Gastrocnemius medialis (tissue), 4 donors: Measurements from ENCODE around the gene PPP2R2C. TPM values are rescaled to one million over a fixed set of nuclear protein-coding genes. Genes with fewer than 3 reads are reported as not detected.

Source experiments
- ATAC-seq, 2 donors: fragments of 150-250 bp; one replicate each; pipeline ENCODE4 v1.9.1; 2016
- DNase-seq, 2 donors: peaks; one replicate each; pipeline ENCODE4 v3.0.0-alpha.2; 2019
- H3K27ac ChIP-seq, 4 donors: fragments of 200-600 bp; sonication (generic); 1 replicate in 1 of 4; 2 replicates in 3 of 4; pipeline ENCODE4 v1.5.1; 2016 to 2018; ENCODE audit warnings: mild to moderate bottlenecking in 2 of 4, moderate library complexity in 1 of 4
- H3K27me3 ChIP-seq, 3 donors: fragments of 200-600 bp; sonication (generic) in 2 of 3; 1 replicate in 1 of 3; 2 replicates in 2 of 3; pipeline versions ENCODE4 v1.5.1 to v1.6.0; 2016 to 2019; ENCODE audit warnings: mild to moderate bottlenecking in 1 of 3, moderate library complexity in 1 of 3
- H3K36me3 ChIP-seq, 2 donors: fragments of 200-600 bp; sonication (generic) in 1 of 2; one replicate each; pipeline ENCODE4 v1.5.1; 2017 to 2018
- H3K4me1 ChIP-seq, 2 donors: fragments of 200-600 bp; sonication (generic) in 1 of 2; one replicate each; pipeline ENCODE4 v1.5.1; 2016 to 2017; ENCODE audit warnings: mild to moderate bottlenecking in 2 of 2
- H3K4me3 ChIP-seq, 4 donors: fragments of 200-600 bp; sonication (generic) in 3 of 4; 1 replicate in 1 of 4; 2 replicates in 3 of 4; pipeline ENCODE4 v1.5.1; 2016 to 2019; ENCODE audit warnings: mild to moderate bottlenecking in 2 of 4
- H3K9me3 ChIP-seq, 3 donors: fragments of 200-600 bp; sonication (generic) in 2 of 3; 1 replicate in 1 of 3; 2 replicates in 2 of 3; pipeline ENCODE4 v1.5.1; 2016 to 2019
- POLR2A ChIP-seq, 2 donors: fragments of 450-650 bp; IDR thresholded peaks; one replicate each; pipeline ENCODE4 v1.6.1; 2017; ENCODE audit warnings: antibody characterized with exemption in 2 of 2, mild to moderate bottlenecking in 2 of 2, moderate library complexity in 2 of 2
- in situ Hi-C, 4 donors: fragments of 200-750 bp; cut with MboI; loops; one replicate each; pipeline versions ENCODE4 v1.15.0 to v1.8.0; 2017; ENCODE audit warnings: low sequenced_read_pairs in 4 of 4
- intact Hi-C: fragments of 100-400 bp; cut with DNase I; formaldehyde crosslinking; loops from one replicate; pipeline ENCODE4 v1.15.1; 2023; ENCODE audit warnings: low total_unique reads
- total RNA-seq, 4 donors: library from RNA; depleted of rRNA; stranded (reverse); fragments of >200 nt; gene quantifications; one replicate each; pipeline versions ENCODE4 v1.1.0 to v1.2.3, GENCODE V29; 2016
- TF ChIP-seq, protein P1 (sequence below), 5 experiments: fragments of 450-650 bp in 3 of 5; fragments of 200-600 bp in 2 of 5; sonication (generic) in 2 of 5; IDR thresholded peaks in 4 of 5; conservative IDR thresholded peaks in 1 of 5; 1 replicate in 4 of 5; 2 replicates in 1 of 5; pipeline ENCODE4 v1.5.1; 2016 to 2019; ENCODE audit warnings: antibody characterized with exemption in 5 of 5, mild to moderate bottlenecking in 3 of 5, moderate library complexity in 3 of 5

The PPP2R2C gene
- total RNA-seq, 4 donors from 2014 or later: 0.44 to 2.7 (median 0.62) TPM

DNA sequence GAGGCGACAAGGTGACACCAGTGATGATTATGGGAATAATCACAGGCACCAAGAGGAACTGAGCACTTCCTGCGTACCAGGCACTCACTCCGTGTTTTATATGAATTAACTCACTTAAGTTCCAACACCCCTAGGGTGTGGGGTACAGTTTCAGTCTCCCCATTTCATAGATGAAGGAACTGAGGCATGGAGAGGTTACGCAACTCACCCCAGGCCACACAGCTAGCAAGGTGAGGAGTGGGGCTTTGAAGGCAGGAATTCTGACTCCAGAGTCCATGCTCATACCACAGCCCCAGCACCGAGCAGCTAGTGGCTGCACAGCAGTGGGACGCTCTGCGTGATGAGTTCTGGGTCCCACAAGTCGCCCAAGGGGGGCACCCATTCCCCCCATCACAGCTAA is 29.9 kb downstream of the PPP2R2C start:
- in situ Hi-C loops (no loop called here), intact Hi-C loops (no loop called here)
- Histone ChIP-seq H3K4me3 (no peak overlapping the region), H3K9me3 (no peaks in the 10 kb centered on the region), H3K27ac (no peak overlapping the region), H3K27me3 (peaks cover 0 to 14% (median 5%) of the 10 kb centered on the region in 3 donors), H3K4me1 (no peaks in the 10 kb centered on the region), H3K36me3 (no peaks in the 10 kb centered on the region)
- ATAC-seq: no peak
- no peak for TF ChIP-seq POLR2A (IDR thresholded peaks at IDR 0.05)
- TF ChIP-seq, protein P1, sequence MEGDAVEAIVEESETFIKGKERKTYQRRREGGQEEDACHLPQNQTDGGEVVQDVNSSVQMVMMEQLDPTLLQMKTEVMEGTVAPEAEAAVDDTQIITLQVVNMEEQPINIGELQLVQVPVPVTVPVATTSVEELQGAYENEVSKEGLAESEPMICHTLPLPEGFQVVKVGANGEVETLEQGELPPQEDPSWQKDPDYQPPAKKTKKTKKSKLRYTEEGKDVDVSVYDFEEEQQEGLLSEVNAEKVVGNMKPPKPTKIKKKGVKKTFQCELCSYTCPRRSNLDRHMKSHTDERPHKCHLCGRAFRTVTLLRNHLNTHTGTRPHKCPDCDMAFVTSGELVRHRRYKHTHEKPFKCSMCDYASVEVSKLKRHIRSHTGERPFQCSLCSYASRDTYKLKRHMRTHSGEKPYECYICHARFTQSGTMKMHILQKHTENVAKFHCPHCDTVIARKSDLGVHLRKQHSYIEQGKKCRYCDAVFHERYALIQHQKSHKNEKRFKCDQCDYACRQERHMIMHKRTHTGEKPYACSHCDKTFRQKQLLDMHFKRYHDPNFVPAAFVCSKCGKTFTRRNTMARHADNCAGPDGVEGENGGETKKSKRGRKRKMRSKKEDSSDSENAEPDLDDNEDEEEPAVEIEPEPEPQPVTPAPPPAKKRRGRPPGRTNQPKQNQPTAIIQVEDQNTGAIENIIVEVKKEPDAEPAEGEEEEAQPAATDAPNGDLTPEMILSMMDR (IDR thresholded peaks at IDR 0.05 in 4 of 5, conservative IDR thresholded peaks at IDR 0.05 in 1 of 5): no peak
- DNase-seq: no peak

DNA sequence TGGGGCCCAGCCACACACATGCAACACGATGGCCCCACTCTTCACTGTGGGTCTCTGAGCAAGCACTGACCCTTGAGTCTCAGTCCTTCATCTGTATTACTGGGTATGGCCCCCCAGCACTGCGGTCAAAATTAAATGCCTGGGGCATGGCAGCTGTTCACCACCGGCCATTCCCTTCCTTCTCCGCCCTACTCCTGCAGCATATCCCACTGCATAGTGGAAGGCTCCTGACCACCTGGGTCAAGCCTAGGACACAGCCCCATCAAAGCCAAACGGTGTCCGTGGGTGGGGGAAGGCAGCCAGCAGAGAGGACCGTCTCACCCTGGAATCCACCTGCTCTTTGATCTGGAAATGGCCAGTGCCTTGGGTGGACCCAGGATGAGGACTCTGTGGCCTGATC is 30.7 kb downstream of the PPP2R2C start:
- TF ChIP-seq, protein P1 (IDR thresholded peaks at IDR 0.05 in 4 of 5, conservative IDR thresholded peaks at IDR 0.05 in 1 of 5): no peak
- no peak for TF ChIP-seq POLR2A (IDR thresholded peaks at IDR 0.05)
- Histone ChIP-seq H3K4me3 (no peak overlapping the region), H3K9me3 (no peaks in the 10 kb centered on the region), H3K27ac (no peak overlapping the region), H3K27me3 (peaks cover 0 to 14% (median 5%) of the 10 kb centered on the region in 3 donors), H3K36me3 (no peaks in the 10 kb centered on the region), H3K4me1 (no peaks in the 10 kb centered on the region)
- intact Hi-C loops: no loop called here
- DNase-seq: no peak
- no peak for ATAC-seq
- in situ Hi-C loops: no loop called here

DNA sequence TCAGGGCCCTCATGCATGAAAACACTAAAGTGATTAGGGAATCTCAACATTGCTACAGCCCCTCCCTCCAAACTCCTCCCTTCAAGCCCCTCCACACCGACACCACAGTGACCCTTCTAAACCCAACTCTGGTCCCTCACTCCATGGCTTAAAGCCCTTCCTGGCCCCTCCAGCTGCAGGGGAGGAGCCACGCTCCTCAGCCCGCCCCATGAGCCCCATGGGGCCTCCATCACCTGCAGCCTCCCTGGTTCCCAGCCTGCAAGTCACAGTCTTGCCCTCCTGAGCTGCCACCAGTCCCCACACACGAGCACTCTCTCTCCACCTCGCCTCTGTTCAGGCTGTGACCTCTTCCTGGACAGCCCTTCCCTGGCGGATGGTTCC is 31.2 kb downstream of the PPP2R2C start:
- ATAC-seq (no peak), DNase-seq (no peak)
- H3K9me3 ChIP-seq: no peaks in the 10 kb centered on the region
- H3K36me3 ChIP-seq: no peaks in the 10 kb centered on the region
- no peaks in the 10 kb centered on the region for H3K4me1 ChIP-seq
- peaks cover 0 to 14% (median 5%) of the 10 kb centered on the region in 3 donors for H3K27me3 ChIP-seq
- H3K27ac ChIP-seq: no peak overlapping the region
- H3K4me3 ChIP-seq: no peak overlapping the region
- TF ChIP-seq, protein P1 (IDR thresholded peaks at IDR 0.05 in 4 of 5, conservative IDR thresholded peaks at IDR 0.05 in 1 of 5): no peak
- TF ChIP-seq POLR2A (IDR thresholded peaks at IDR 0.05): no peak
- in situ Hi-C loops (no loop called here), intact Hi-C loops (no loop called here)

DNA sequence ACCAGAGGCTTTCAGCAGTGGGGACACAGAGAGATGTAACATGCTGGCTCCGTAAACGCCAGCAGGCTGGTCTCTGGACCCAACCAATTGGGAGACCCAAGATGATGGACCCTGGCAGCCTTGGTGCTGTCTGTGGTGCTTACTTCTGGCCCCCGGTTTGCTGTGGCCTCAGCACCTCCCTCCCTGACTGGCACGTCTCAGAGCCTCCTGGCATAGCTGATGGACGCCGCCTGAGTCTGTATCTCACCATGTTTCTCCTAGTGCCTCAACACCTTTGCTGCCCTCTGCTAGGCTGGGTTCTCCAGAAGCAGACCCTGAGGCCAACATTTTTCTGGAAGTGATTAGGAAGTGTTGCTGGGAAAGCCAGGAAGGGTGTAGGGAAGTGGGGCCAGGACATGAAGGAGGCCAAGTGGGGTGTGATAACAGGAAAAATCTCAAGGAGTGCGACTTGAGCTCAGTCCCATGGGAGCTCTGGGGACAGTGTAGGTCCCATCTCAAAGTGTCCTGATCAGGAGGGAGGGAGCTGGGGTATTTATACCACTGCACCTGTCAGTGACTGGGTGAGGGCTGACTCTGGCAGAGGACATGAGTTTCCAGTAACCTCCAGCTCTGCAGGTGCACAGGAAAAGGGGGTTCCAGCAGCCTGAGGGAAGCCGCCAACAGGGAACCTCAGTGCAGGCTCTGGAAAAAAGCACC is 31.8 kb downstream of the PPP2R2C start:
- Histone ChIP-seq H3K9me3 (peaks cover 0 to 5% (median 0%) of the 10 kb centered on the region in 3 donors), H3K36me3 (no peaks in the 10 kb centered on the region), H3K4me1 (no peaks in the 10 kb centered on the region), H3K27me3 (peaks cover 0 to 11% (median 5%) of the 10 kb centered on the region in 3 donors), H3K4me3 (no peak overlapping the region), H3K27ac (no peak overlapping the region)
- ATAC-seq (no peak), DNase-seq (no peak)
- intact Hi-C loops (no loop called here), in situ Hi-C loops (no loop called here)
- no peak for TF ChIP-seq POLR2A (IDR thresholded peaks at IDR 0.05)

DNA sequence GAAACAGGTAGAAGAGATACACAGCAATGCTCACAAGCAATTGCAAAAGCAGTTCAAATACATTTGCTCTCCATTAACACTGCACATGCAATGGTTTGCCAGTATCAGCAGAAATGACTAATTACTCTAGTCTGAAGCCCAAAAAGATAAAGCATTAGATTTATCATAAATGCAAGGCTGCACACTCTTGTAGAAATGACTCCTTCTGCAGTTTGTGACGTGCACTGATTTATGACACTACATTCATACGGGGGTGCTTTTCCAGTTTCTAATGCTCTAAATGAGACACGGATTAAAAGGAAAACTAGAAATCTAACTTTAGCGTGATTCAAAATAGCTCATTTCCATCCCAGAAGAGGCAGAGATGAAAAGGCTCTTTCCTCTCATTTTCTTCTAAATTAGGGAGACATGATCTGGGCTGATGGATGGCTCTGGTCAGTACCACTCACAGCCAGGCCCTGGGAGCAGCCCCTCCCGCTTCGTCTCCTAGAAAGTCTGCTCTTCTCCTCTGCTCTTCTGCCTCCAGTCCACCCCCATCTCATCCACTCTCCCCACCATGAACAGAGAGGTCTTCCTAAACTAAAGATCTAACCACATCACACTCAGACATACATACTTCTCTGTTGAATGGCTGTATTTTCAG is 33.2 kb downstream of the PPP2R2C start:
- no peak for TF ChIP-seq POLR2A (IDR thresholded peaks at IDR 0.05)
- TF ChIP-seq, protein P1 (IDR thresholded peaks at IDR 0.05 in 4 of 5, conservative IDR thresholded peaks at IDR 0.05 in 1 of 5): no peak
- Histone ChIP-seq H3K27ac (no peak overlapping the region), H3K9me3 (peaks cover 0 to 6% (median 0%) of the 10 kb centered on the region in 3 donors), H3K4me1 (no peaks in the 10 kb centered on the region), H3K4me3 (no peak overlapping the region), H3K27me3 (peaks cover 0 to 7% (median 5%) of the 10 kb centered on the region in 3 donors), H3K36me3 (no peaks in the 10 kb centered on the region)
- DNase-seq: no peak
- intact Hi-C loops (no loop called here), in situ Hi-C loops (no loop called here)
- no peak for ATAC-seq
